Mesenchymal stem cell (in vitro differentiated cells and primary cell): ENCODE measurements around the gene SEC16A.

ENCODE experiments used
- DNase-seq: peaks from one replicate; pipeline ENCODE4 v3.0.0-alpha.2; 2013
- H2AFZ ChIP-seq: one replicate; pipeline ENCODE4 v1.6.1; 2013; ENCODE audit warnings: low read depth, mild to moderate bottlenecking, control low read depth, inconsistent platforms, low read length, moderate library complexity
- H2AK5ac ChIP-seq: 2 replicates; pipeline ENCODE4 v1.6.1; 2013; ENCODE audit warnings: low read length, moderate library complexity, mild to moderate bottlenecking, inconsistent platforms; ENCODE audit not compliant: severe bottlenecking
- H2BK120ac ChIP-seq: one replicate; pipeline ENCODE4 v1.6.1; 2013; ENCODE audit warnings: low read depth, mild to moderate bottlenecking, inconsistent platforms, low read length, moderate library complexity
- H2BK12ac ChIP-seq, 2 experiments: one replicate each; pipeline ENCODE4 v1.6.1; 2013; ENCODE audit warnings: inconsistent platforms in 2 of 2, low read length in 2 of 2, mild to moderate bottlenecking in 2 of 2, moderate library complexity in 2 of 2, control low read depth in 1 of 2
- H2BK15ac ChIP-seq: one replicate; pipeline ENCODE4 v1.6.1; 2013; ENCODE audit warnings: mild to moderate bottlenecking, low read depth, inconsistent platforms; ENCODE audit not compliant: poor library complexity, severe bottlenecking
- H2BK5ac ChIP-seq: 2 replicates; pipeline ENCODE4 v1.6.1; 2013; ENCODE audit warnings: low read depth, mild to moderate bottlenecking, low read length, control low read depth, inconsistent platforms; ENCODE audit not compliant: poor library complexity, severe bottlenecking
- H3K14ac ChIP-seq, 2 experiments: one replicate each; pipeline ENCODE4 v1.6.1; 2013; ENCODE audit warnings: inconsistent platforms in 2 of 2, low read length in 2 of 2, control low read depth in 1 of 2, mild to moderate bottlenecking in 1 of 2, moderate library complexity in 1 of 2
- H3K18ac ChIP-seq, 2 experiments: one replicate each; pipeline ENCODE4 v1.6.1; 2013; ENCODE audit warnings: inconsistent platforms in 2 of 2, low read length in 2 of 2, control low read depth in 1 of 2, low read depth in 1 of 2, mild to moderate bottlenecking in 1 of 2
- H3K23ac ChIP-seq, 2 experiments: one replicate each; pipeline ENCODE4 v1.6.1; 2013; ENCODE audit warnings: inconsistent platforms in 2 of 2, low read length in 2 of 2, mild to moderate bottlenecking in 2 of 2, moderate library complexity in 2 of 2, control low read depth in 1 of 2
- H3K27ac ChIP-seq: 2 replicates; pipeline ENCODE4 v1.5.1; 2013; ENCODE audit warnings: mild to moderate bottlenecking, moderate library complexity, low read length, control low read depth, inconsistent platforms; ENCODE audit not compliant: poor library complexity, severe bottlenecking
- H3K27me3 ChIP-seq, 2 experiments: 2 replicates each; pipeline versions ENCODE4 v1.6.1 to v1.7.0; 2013; ENCODE audit warnings: low read length in 2 of 2, mild to moderate bottlenecking in 2 of 2, moderate library complexity in 2 of 2, control low read depth in 1 of 2, inconsistent platforms in 1 of 2; ENCODE audit not compliant: control insufficient read depth in 1 of 2, insufficient read depth in 1 of 2
- H3K36me3 ChIP-seq, 2 experiments: 2 replicates each; pipeline versions ENCODE4 v1.6.1 to v1.7.0; 2013; ENCODE audit warnings: low read length in 2 of 2, control low read depth in 1 of 2, inconsistent platforms in 1 of 2, low read depth in 1 of 2, mild to moderate bottlenecking in 1 of 2; ENCODE audit not compliant: insufficient read depth in 2 of 2, control insufficient read depth in 1 of 2
- H3K4ac ChIP-seq, 2 experiments: one replicate each; pipeline ENCODE4 v1.6.1; 2013; ENCODE audit warnings: inconsistent platforms in 2 of 2, low read length in 2 of 2, mild to moderate bottlenecking in 2 of 2, moderate library complexity in 2 of 2, control low read depth in 1 of 2, low read depth in 1 of 2
- H3K4me1 ChIP-seq: 2 replicates; pipeline ENCODE4 v1.6.1; 2013; ENCODE audit warnings: low read depth, low read length, control low read depth; ENCODE audit not compliant: control insufficient read depth, insufficient read depth
- H3K4me2 ChIP-seq: 2 replicates; pipeline ENCODE4 v1.6.1; 2013; ENCODE audit warnings: low read length, mild to moderate bottlenecking, inconsistent platforms; ENCODE audit not compliant: poor library complexity, severe bottlenecking
- H3K4me3 ChIP-seq, 2 experiments: 2 replicates each; pipeline versions ENCODE4 v1.5.1 to v1.7.0; 2013; ENCODE audit warnings: low read length in 2 of 2, mild to moderate bottlenecking in 2 of 2, control low read depth in 1 of 2, low read depth in 1 of 2; ENCODE audit not compliant: insufficient read depth in 1 of 2
- H3K79me1 ChIP-seq: replicated peaks from 2 replicates; pipeline ENCODE4 v1.6.1; 2013; ENCODE audit warnings: mild to moderate bottlenecking, control low read depth, low read length, inconsistent platforms; ENCODE audit not compliant: poor library complexity, severe bottlenecking
- H3K9ac ChIP-seq: 2 replicates; pipeline ENCODE4 v1.7.0; 2013; ENCODE audit warnings: mild to moderate bottlenecking, low read length, moderate library complexity
- H3K9me3 ChIP-seq: 2 replicates; pipeline ENCODE4 v1.7.0; 2013; ENCODE audit warnings: mild to moderate bottlenecking, low read length; ENCODE audit not compliant: control insufficient read depth
- H4K8ac ChIP-seq: one replicate; pipeline ENCODE4 v1.6.1; 2013; ENCODE audit warnings: inconsistent platforms, mild to moderate bottlenecking, low read length, moderate library complexity
- H4K91ac ChIP-seq: one replicate; pipeline ENCODE4 v1.6.1; 2013; ENCODE audit warnings: mild to moderate bottlenecking, low read length, inconsistent platforms
- WGBS: methylation state at CpG from one replicate; pipeline ENCODE4 v1.1.7; 2013; ENCODE audit warnings: mixed read lengths; 5-methylcytosine and 5-hydroxymethylcytosine counted together

SEC16A gene

GRCh38 chr9:136484153-136485048 lies 1.6 kb upstream of the SEC16A start:
- Histone ChIP-seq H3K4ac (peak overlapping the region in 1 of 2 experiments; percentile 55), H3K27ac (no peak overlapping the region), H2BK120ac (no peak overlapping the region), H3K9ac (peak overlapping the region; percentile 89), H3K14ac (peak overlapping the region in 1 of 2 experiments; percentile 49), H3K9me3 (no peaks in the 10 kb centered on the region), H3K23ac (peak overlapping the region in 1 of 2 experiments; percentile 74), H3K4me3 (peak overlapping the region; percentile 69 to 82), H2AFZ (peak overlapping the region; percentile 58), H2BK12ac (peak overlapping the region; percentile 4 to 33), H3K27me3 (peaks cover 11 to 30% of the 10 kb centered on the region in 2 experiments), H3K4me1 (peaks cover 22% of the 10 kb centered on the region), H2AK5ac (no peak overlapping the region), H2BK5ac (no peak overlapping the region), H4K91ac (peak overlapping the region; percentile 77), H3K4me2 (peak overlapping the region; percentile 98), H3K79me1 (peaks cover 10% of the 10 kb centered on the region), H3K36me3 (peaks cover 5 to 8% of the 10 kb centered on the region in 2 experiments), H4K8ac (peak overlapping the region; percentile 79), H3K18ac (peak overlapping the region; percentile 58 to 88), H2BK15ac (peak overlapping the region; percentile 62)
- no peak for DNase-seq
- WGBS, result 62% methylated on average over 59 of the region's 59 CpGs

- under 1% methylated on average over 39 of the region's 63 CpGs for WGBS
- peak overlapping the region in 1 of 2 experiments; percentile 88 for H3K14ac ChIP-seq
- peaks cover 11 to 24% of the 10 kb centered on the region in 2 experiments for H3K27me3 ChIP-seq
Measured at GRCh38 chr9:136483589-136484152, 831 bp upstream of the SEC16A start.

GRCh38 chr9:136482046-136482792 lies 621 bp downstream of the SEC16A start:
- Histone ChIP-seq H3K4me3 (peak overlapping the region; percentile 94 to 97), H3K4me1 (peaks cover 26% of the 10 kb centered on the region), H3K18ac (peak overlapping the region; percentile 96 to 97), H4K8ac (peak overlapping the region; percentile 92), H3K14ac (peak overlapping the region; percentile 78 to 97), H3K79me1 (peaks cover 13% of the 10 kb centered on the region), H2BK120ac (peak overlapping the region; percentile 94), H2BK12ac (peak overlapping the region; percentile 42 to 61), H3K4ac (peak overlapping the region; percentile 92 to 96), H3K9ac (peak overlapping the region; percentile 97), H3K9me3 (no peaks in the 10 kb centered on the region), H3K27me3 (peaks cover 7 to 11% of the 10 kb centered on the region in 2 experiments), H2AK5ac (no peak overlapping the region), H3K36me3 (peaks cover 18 to 21% of the 10 kb centered on the region in 2 experiments), H3K27ac (no peak overlapping the region), H2BK15ac (peak overlapping the region; percentile 80), H3K4me2 (peak overlapping the region; percentile 62), H2BK5ac (peak overlapping the region; percentile 91), H3K23ac (peak overlapping the region in 1 of 2 experiments; percentile 97), H2AFZ (peak overlapping the region; percentile 74), H4K91ac (peak overlapping the region; percentile 95)
- DNase-seq, result peak; percentile 76
- under 1% methylated on average over 36 of the region's 39 CpGs for WGBS

More at GRCh38 chr9:136483589-136484152, 831 bp upstream of the SEC16A start:
- no peak overlapping the region for H2AK5ac ChIP-seq
- peak overlapping the region; percentile 98 for H3K4me2 ChIP-seq
- peak overlapping the region in 1 of 2 experiments; percentile 2 for H3K23ac ChIP-seq
- peak overlapping the region; percentile 92 for H2BK5ac ChIP-seq
- peak overlapping the region; percentile 49 to 59 for H2BK12ac ChIP-seq
- peak overlapping the region; percentile 72 for H2AFZ ChIP-seq
- peaks cover 5 to 8% of the 10 kb centered on the region in 2 experiments for H3K36me3 ChIP-seq
- peak overlapping the region; percentile 99 for H3K27ac ChIP-seq
- peaks cover 10% of the 10 kb centered on the region for H3K79me1 ChIP-seq
- no peaks in the 10 kb centered on the region for H3K9me3 ChIP-seq
- H4K8ac ChIP-seq, result peak overlapping the region; percentile 79
- peak overlapping the region; percentile 96 to 97 for H3K4ac ChIP-seq
- peaks cover 24% of the 10 kb centered on the region for H3K4me1 ChIP-seq
- H2BK15ac ChIP-seq, result peak overlapping the region; percentile 62
- peak overlapping the region; percentile 60 to 98 for H3K18ac ChIP-seq
- H3K9ac ChIP-seq, result peak overlapping the region; percentile 89
- peak overlapping the region; percentile 85 for H4K91ac ChIP-seq
- H2BK120ac ChIP-seq, result no peak overlapping the region
- peak; percentile 86 for DNase-seq
- peak overlapping the region; percentile 69 to 82 for H3K4me3 ChIP-seq
